Astrocyte of the spinal cord (primary cell): ENCODE data around the gene FRY.

Source experiments
- DNase-seq: peaks from one replicate; pipeline ENCODE4 v3.0.0; 2011; ENCODE audit warnings: low read depth, low spot score
- H3K4me3 ChIP-seq: 2 replicates; pipeline ENCODE4 v1.5.1; 2011; ENCODE audit warnings: low read depth, mild to moderate bottlenecking, low read length, moderate library complexity
- CTCF ChIP-seq: IDR thresholded peaks from 2 replicates; pipeline ENCODE4 v1.5.1; 2012; ENCODE audit warnings: low read depth, mild to moderate bottlenecking, low read length, inconsistent platforms
- in situ Hi-C: cut with HindIII; loops from 2 replicates; pipeline ENCODE4 v1.10.0; 2017; ENCODE audit warnings: low sequenced_read_pairs

Gene FRY

GRCh38 chr13:32317716-32318465 lies 286.3 kb downstream of the FRY start:
- TF ChIP-seq CTCF = no peak
- H3K4me3 ChIP-seq = no peak overlapping the region
- DNase-seq = no peak
- in situ Hi-C loops = no loop called here

DNA sequence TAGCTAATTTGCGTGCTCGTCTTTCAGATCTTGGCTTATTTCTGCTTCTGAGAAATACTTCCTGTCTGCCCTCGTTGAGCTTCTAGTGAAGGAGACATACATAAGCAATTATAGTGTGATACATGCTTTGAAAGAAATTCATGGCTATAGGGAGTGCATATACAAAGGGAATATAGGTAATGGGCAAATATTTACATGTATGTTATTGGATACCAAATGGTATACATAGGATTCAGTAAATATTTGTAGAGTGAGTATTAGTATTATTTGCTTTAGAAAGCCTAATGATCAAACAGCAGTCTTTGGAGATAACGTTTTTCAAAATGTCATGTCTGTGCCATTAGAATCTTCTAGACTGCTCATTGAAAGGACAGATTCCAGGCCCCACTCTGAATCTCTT lies 289.0 kb downstream of the FRY start:
- in situ Hi-C loops = no loop called here

GRCh38 chr13:32323912-32324311 lies 292.3 kb downstream of the FRY start:
- H3K4me3 ChIP-seq = no peak overlapping the region
- in situ Hi-C loops = no loop called here
- TF ChIP-seq CTCF = no peak
- DNase-seq = peak; percentile 72

More for the DNA sequence above, 289.0 kb downstream of the FRY start:
- no peak for TF ChIP-seq CTCF
- DNase-seq = no peak
- no peak overlapping the region for H3K4me3 ChIP-seq

DNA sequence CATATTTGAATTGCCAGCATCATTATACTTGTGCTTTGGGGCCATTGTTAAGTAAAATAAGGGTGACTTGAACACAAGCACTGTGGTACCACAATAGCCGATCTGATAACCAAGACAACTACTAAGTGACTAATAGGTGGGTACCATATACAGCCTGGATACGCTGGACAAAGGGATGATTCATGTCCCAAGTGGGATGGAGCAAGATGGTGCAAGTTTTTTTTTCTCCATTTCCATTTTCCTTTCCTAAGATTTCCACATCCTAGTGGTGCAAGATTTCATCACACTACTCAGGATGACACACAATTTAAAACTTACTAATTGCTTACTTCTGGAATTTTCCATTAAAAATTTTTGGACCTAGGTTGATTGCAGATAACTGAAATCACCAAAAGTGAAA lies 298.9 kb downstream of the FRY start:
- no peak overlapping the region for H3K4me3 ChIP-seq
- no peak for TF ChIP-seq CTCF
- in situ Hi-C loops = no loop called here
- DNase-seq = no peak

DNA sequence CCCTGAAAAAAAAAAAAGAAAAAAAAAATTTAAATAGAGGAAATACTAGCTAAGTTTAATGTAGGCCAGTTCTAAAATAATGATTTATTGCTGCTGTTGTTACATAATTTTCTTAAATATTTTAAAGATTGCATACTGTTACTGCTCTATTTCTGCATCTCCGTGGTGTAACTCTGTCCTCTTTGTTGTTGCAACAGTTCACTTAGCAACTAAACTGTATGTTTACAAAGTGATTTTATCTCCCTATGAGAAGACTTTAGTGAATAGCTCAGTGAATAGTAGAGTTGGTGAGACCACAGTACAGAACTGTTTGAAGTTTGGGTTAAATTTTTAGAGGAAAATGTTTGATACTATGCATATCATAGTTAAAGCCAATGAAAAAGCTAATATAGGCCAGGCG lies 303.1 kb downstream of the FRY start:
- in situ Hi-C loops = no loop called here
- DNase-seq = no peak
- no peak overlapping the region for H3K4me3 ChIP-seq
- TF ChIP-seq CTCF = no peak

DNA sequence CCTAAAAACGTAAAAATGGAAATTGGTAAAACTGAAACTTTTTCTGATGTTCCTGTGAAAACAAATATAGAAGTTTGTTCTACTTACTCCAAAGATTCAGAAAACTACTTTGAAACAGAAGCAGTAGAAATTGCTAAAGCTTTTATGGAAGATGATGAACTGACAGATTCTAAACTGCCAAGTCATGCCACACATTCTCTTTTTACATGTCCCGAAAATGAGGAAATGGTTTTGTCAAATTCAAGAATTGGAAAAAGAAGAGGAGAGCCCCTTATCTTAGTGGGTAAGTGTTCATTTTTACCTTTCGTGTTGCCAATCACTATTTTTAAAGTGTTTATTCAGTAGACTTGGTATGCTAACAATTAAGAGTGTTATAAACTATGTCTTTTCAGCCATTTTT lies 309.3 kb downstream of the FRY start:
- H3K4me3 ChIP-seq = no peak overlapping the region
- no peak for TF ChIP-seq CTCF
- in situ Hi-C loops = no loop called here
- no peak for DNase-seq
